Endothelial cell of umbilical vein (primary cell): ENCODE data around the gene REPS2. TPM values are rescaled to one million over a fixed set of nuclear protein-coding genes. Genes with fewer than 3 reads are reported as not detected.

Experiments
- BruUV-seq: library from RNA; stranded (reverse); fragments of 400-500 nt; replicated peaks from 2 replicates; lab custom pipeline; 2021; lab: Mats Ljungman, UMichigan
- CTCF ChIA-PET: fragments of 300-600, 350-600 bp; sonication (Branson Sonifier 250); formaldehyde crosslinking; loops from one replicate; lab custom pipeline; 2021; ENCODE audit warnings: antibody characterized with exemption, inconsistent platforms; lab: Charles Lee
- POLR2A ChIA-PET: fragments of 300-600, 350-600 bp; sonication (Branson Sonifier 250); formaldehyde crosslinking; loops from one replicate; lab custom pipeline; 2021; ENCODE audit warnings: antibody characterized with exemption, inconsistent platforms; lab: Charles Lee
- DNase-seq: peaks from one replicate; pipeline ENCODE4 v3.0.0-alpha.2; 2011; ENCODE audit warnings: low read depth, low spot score
- FAIRE-seq: peaks from 2 replicates; lab custom pipeline; 2011; peaks lifted over from hg19 to GRCh38; lab: Jason Lieb, UNC
- H2AFZ ChIP-seq: 2 replicates; pipeline ENCODE4 v1.6.0; 2012; ENCODE audit warnings: low read depth, low read length, control low read depth, inconsistent platforms
- H3K27ac ChIP-seq: 2 replicates; pipeline ENCODE4 v1.5.1; 2011; ENCODE audit warnings: low read depth, mild to moderate bottlenecking, control low read depth, low read length, moderate library complexity; ENCODE audit not compliant: insufficient read depth
- H3K27me3 ChIP-seq, 2 experiments: 2 replicates each; pipeline versions ENCODE4 v1.6.0 to v1.6.1; 2011; ENCODE audit warnings: low read length in 2 of 2, mixed read lengths in 1 of 2; ENCODE audit not compliant: control insufficient read depth in 2 of 2, insufficient read depth in 2 of 2
- H3K36me3 ChIP-seq, 2 experiments: 2 replicates in 1 of 2; 3 replicates in 1 of 2; pipeline ENCODE4 v1.5.1; 2011; ENCODE audit warnings: low read length in 2 of 2, mild to moderate bottlenecking in 1 of 2, moderate library complexity in 1 of 2; ENCODE audit not compliant: control insufficient read depth in 2 of 2, insufficient read depth in 2 of 2; ENCODE audit errors: extremely low read depth in 1 of 2
- H3K4me1 ChIP-seq: 3 replicates; pipeline ENCODE4 v1.5.1; 2011; ENCODE audit warnings: mild to moderate bottlenecking, low read length; ENCODE audit not compliant: control insufficient read depth, insufficient read depth; ENCODE audit errors: extremely low read depth
- H3K4me2 ChIP-seq: 2 replicates; pipeline ENCODE4 v1.6.1; 2011; ENCODE audit warnings: low read length, control low read depth, mixed read lengths; ENCODE audit not compliant: insufficient read depth
- H3K4me3 ChIP-seq, 3 experiments: fragments of 200-600 bp in 1 of 3; sonication (generic), shearing (Covaris generic) in 1 of 3; replicated peaks in 1 of 3; 2 replicates each; pipeline ENCODE4 v1.5.1; 2011 to 2016; ENCODE audit warnings: control low read depth in 3 of 3, low read length in 3 of 3, mild to moderate bottlenecking in 2 of 3, inconsistent platforms in 1 of 3, low read depth in 1 of 3, moderate library complexity in 1 of 3; ENCODE audit not compliant: insufficient read depth in 1 of 3
- H3K79me2 ChIP-seq: 2 replicates; pipeline ENCODE4 v1.6.0; 2012; ENCODE audit warnings: low read length, inconsistent platforms; ENCODE audit not compliant: control insufficient read depth, insufficient read depth
- H3K9ac ChIP-seq: replicated peaks from 2 replicates; pipeline ENCODE3; 2011; ENCODE audit warnings: low read length, control low read depth; ENCODE audit not compliant: insufficient read depth; ENCODE audit errors: extremely low read depth
- H3K9me1 ChIP-seq: replicated peaks from 3 replicates; pipeline ENCODE4 v1.6.0; 2011; ENCODE audit warnings: mild to moderate bottlenecking, low read length; ENCODE audit not compliant: control insufficient read depth, insufficient read depth; ENCODE audit errors: extremely low read depth
- H3K9me3 ChIP-seq: replicated peaks from 2 replicates; pipeline ENCODE4 v1.5.1; 2012; ENCODE audit warnings: low read length, inconsistent platforms; ENCODE audit not compliant: control insufficient read depth, insufficient read depth
- H4K20me1 ChIP-seq: replicated peaks from 2 replicates; pipeline ENCODE3; 2011; ENCODE audit warnings: mild to moderate bottlenecking, low read length; ENCODE audit not compliant: control insufficient read depth, insufficient read depth; ENCODE audit errors: extremely low read depth
- EZH2 ChIP-seq: IDR thresholded peaks from 2 replicates; pipeline ENCODE4 v1.6.1; 2012; ENCODE audit warnings: borderline replicate concordance, low read depth, mild to moderate bottlenecking, moderate library complexity, low read length, inconsistent platforms; ENCODE audit not compliant: severe bottlenecking
- FOS ChIP-seq: IDR thresholded peaks from 2 replicates; pipeline ENCODE4 v1.6.1; 2011; ENCODE audit warnings: mild to moderate bottlenecking, low read length, moderate library complexity, borderline replicate concordance; ENCODE audit not compliant: insufficient read depth
- GATA2 ChIP-seq: IDR thresholded peaks from 2 replicates; pipeline ENCODE4 v1.7.0; 2011; ENCODE audit warnings: low read depth, mild to moderate bottlenecking, moderate library complexity, mixed read lengths, low read length; ENCODE audit not compliant: insufficient read length, insufficient read depth
- JUN ChIP-seq: IDR thresholded peaks from 2 replicates; pipeline ENCODE4 v1.6.1; 2011; ENCODE audit warnings: borderline replicate concordance, low read depth; ENCODE audit not compliant: insufficient read length, insufficient read depth
- MYC ChIP-seq: IDR thresholded peaks from one replicate; pipeline ENCODE4 v1.6.1; 2011; ENCODE audit warnings: mild to moderate bottlenecking, low read depth, low read length
- POLR2A ChIP-seq: IDR thresholded peaks from 2 replicates; pipeline ENCODE4 v1.6.1; 2012; ENCODE audit warnings: low read depth, mild to moderate bottlenecking, control low read depth, low read length
- POLR2AphosphoS5 ChIP-seq: IDR thresholded peaks from 2 replicates; pipeline ENCODE4 v1.6.1; 2012; ENCODE audit warnings: low read depth, mild to moderate bottlenecking, control low read depth, low read length, moderate library complexity; ENCODE audit not compliant: insufficient read depth
- dilution Hi-C: fragments of 300-500 bp; cut with MboI; formaldehyde crosslinking; loops from one replicate; pipeline ENCODE4 v1.15.0; 2019; ENCODE audit warnings: low sequenced_read_pairs; ENCODE audit not compliant: extremely low pct_ligation_motif_present
- intact Hi-C: fragments of 100-400 bp; cut with micrococcal nuclease; formaldehyde crosslinking; loops from one replicate; pipeline ENCODE4 v1.10.0; 2022
- polyA plus RNA-seq, 4 experiments: library from polyadenylated mRNA; depleted of rRNA in 3 of 4; stranded (reverse) in 3 of 4; unstranded in 1 of 4; fragments of >200 nt; gene quantifications; 2 replicates each; pipeline versions ENCODE4 v1.2.1 to v1.2.3, GENCODE V29; 2011 to 2012; ENCODE audit warnings: missing spikeins in 1 of 4
- total RNA-seq: library from RNA; stranded (reverse); gene quantifications from 2 replicates; pipeline ENCODE4 v1.2.3, GENCODE V29; 2021
- TF ChIP-seq, protein P1 (sequence below), 2 donors: IDR thresholded peaks; 1 replicate in 1 of 2; 2 replicates in 1 of 2; pipeline ENCODE4 v1.5.1; 2011; ENCODE audit warnings: low read length in 2 of 2, mild to moderate bottlenecking in 2 of 2, moderate library complexity in 2 of 2, control low read depth in 1 of 2, inconsistent platforms in 1 of 2, low read depth in 1 of 2; ENCODE audit not compliant: insufficient read depth in 1 of 2; ENCODE audit errors: extremely low read depth in 1 of 2
- TF ChIP-seq, protein P2 (sequence below): IDR thresholded peaks from 2 replicates; pipeline ENCODE4 v1.6.1; 2011; ENCODE audit not compliant: insufficient read depth, insufficient read length

REPS2 gene
- total and polyA plus RNA-seq, 2 donors (not counting 3 experiments of a cell fraction or from before 2014, with no cell fraction given), result 0.91 to 2.6 TPM

DNA sequence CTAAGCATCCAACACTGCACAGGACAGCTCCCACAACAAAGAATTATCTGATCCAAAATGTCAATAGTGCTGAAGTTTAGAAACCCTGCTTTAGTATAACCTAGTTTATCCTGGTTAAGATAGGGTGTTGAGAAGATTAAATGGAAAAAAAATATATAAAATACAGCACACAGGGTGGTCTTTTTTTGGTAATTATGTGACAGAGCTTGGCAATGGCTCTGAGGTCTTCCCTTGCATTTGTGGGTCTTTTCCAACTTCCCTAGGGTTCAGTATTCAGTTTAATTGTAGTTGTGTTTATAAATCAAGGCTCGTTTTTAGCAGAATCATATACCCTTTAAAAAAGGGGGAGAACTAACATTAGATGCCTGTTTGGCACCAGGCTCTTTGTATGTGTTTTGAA, 36.6 kb downstream of the REPS2 start:
- no peak for DNase-seq
- ChIA-PET POLR2A (no interaction called here), CTCF (no interaction called here)
- H3K79me2 ChIP-seq, result no peaks in the 10 kb centered on the region
- TF ChIP-seq JUN (no peak), GATA2 (no peak)
- H3K9me1 ChIP-seq, result no peaks in the 10 kb centered on the region
- no peak overlapping the region for H3K4me2 ChIP-seq
- no peak for FAIRE-seq
- H4K20me1 ChIP-seq, result no peaks in the 10 kb centered on the region
- no peaks in the 10 kb centered on the region for H3K4me1 ChIP-seq
- no peak overlapping the region for H3K9ac ChIP-seq
- H3K27ac ChIP-seq, result no peak overlapping the region
- no peak overlapping the region for H2AFZ ChIP-seq
- dilution Hi-C loops (no loop called here), intact Hi-C loops (no loop called here)
- H3K4me3 ChIP-seq, result no peak overlapping the region
- H3K9me3 ChIP-seq, result no peaks in the 10 kb centered on the region
- no TSS peak for BruUV-seq
- H3K27me3 ChIP-seq, result no peaks in the 10 kb centered on the region
- H3K36me3 ChIP-seq, result no peaks in the 10 kb centered on the region

DNA sequence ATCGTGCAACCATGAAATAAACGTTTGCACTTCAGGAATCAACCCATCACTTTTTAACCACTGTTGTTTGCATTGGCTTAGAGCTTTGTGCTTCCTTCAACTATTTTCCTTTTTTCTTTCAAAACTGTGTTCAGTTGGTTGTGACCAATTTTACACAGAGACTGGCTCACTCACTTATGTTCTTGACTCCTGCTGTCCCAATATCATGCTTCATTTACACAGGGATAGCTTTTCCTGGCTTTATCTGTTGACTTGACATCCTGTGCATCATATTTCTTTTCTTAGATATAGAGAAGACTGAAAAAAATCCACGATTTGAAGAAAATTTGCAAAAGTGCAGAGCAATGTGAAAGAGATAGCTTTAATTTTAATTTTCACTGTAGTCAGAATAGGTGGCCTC, 38.8 kb downstream of the REPS2 start:
- Histone ChIP-seq H3K79me2 (no peaks in the 10 kb centered on the region), H3K36me3 (no peaks in the 10 kb centered on the region), H3K9me3 (no peaks in the 10 kb centered on the region), H3K4me2 (no peak overlapping the region), H2AFZ (no peak overlapping the region), H3K4me3 (no peak overlapping the region), H4K20me1 (no peaks in the 10 kb centered on the region), H3K9me1 (no peaks in the 10 kb centered on the region), H3K9ac (no peak overlapping the region), H3K27ac (no peak overlapping the region), H3K4me1 (no peaks in the 10 kb centered on the region), H3K27me3 (no peaks in the 10 kb centered on the region)
- dilution Hi-C loops, result no loop called here
- DNase-seq, result no peak
- no peak for TF ChIP-seq POLR2A
- TF ChIP-seq, protein P1, sequence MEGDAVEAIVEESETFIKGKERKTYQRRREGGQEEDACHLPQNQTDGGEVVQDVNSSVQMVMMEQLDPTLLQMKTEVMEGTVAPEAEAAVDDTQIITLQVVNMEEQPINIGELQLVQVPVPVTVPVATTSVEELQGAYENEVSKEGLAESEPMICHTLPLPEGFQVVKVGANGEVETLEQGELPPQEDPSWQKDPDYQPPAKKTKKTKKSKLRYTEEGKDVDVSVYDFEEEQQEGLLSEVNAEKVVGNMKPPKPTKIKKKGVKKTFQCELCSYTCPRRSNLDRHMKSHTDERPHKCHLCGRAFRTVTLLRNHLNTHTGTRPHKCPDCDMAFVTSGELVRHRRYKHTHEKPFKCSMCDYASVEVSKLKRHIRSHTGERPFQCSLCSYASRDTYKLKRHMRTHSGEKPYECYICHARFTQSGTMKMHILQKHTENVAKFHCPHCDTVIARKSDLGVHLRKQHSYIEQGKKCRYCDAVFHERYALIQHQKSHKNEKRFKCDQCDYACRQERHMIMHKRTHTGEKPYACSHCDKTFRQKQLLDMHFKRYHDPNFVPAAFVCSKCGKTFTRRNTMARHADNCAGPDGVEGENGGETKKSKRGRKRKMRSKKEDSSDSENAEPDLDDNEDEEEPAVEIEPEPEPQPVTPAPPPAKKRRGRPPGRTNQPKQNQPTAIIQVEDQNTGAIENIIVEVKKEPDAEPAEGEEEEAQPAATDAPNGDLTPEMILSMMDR (IDR thresholded peaks at IDR 0.05; ENCODE audit: extremely low read depth in 1 of 2, insufficient read depth in 1 of 2, low read depth in 1 of 2, low read length in 2 of 2), result no peak
- no peak for TF ChIP-seq FOS
- no peak for TF ChIP-seq JUN
- TF ChIP-seq EZH2, result no peak
- no peak for TF ChIP-seq MYC
- no peak for TF ChIP-seq POLR2AphosphoS5
- TF ChIP-seq GATA2, result no peak
- TF ChIP-seq, protein P2, sequence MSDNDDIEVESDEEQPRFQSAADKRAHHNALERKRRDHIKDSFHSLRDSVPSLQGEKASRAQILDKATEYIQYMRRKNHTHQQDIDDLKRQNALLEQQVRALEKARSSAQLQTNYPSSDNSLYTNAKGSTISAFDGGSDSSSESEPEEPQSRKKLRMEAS, result no peak
- no TSS peak for BruUV-seq
- intact Hi-C loops, result no loop called here
- CTCF ChIA-PET, result interaction anchor here (0.9 to 1.1 kb wide), 2 partner anchors 13 to 61 kb away, joined by 3 read pairs; no protein-coding TSS in a partner anchor
- POLR2A ChIA-PET, result no interaction called here
- FAIRE-seq, result no peak
